Heart right ventricle (tissue), 16 donors: ENCODE measurements around the gene PAPPA. TPM values are rescaled to one million over a fixed set of nuclear protein-coding genes. Genes with fewer than 3 reads are reported as not detected.
A peak's percentile ranks its signal among the peaks of the same experiment; 100 is the strongest.

Source experiments
- ATAC-seq, 8 donors: fragments of 200-7000 bp; cut with Tn5 transposase; one replicate each; pipeline ENCODE4 v1.9.1; 2020; ENCODE audit warnings: mild to moderate bottlenecking in 8 of 8, moderate library complexity in 8 of 8, moderate number of reproducible peaks in 1 of 8
- DNase-seq, 2 donors: peaks; one replicate each; pipeline ENCODE4 v3.0.0-alpha.2; 2020
- H3K27ac ChIP-seq, 10 donors: fragments of 200-600 bp; sonication (generic) in 2 of 10; one replicate each; pipeline versions ENCODE4 v1.5.0 to v1.8.0; 2020 to 2022; ENCODE audit warnings: mild to moderate bottlenecking in 3 of 10
- H3K27me3 ChIP-seq, 7 donors: fragments of 200-600 bp; one replicate each; pipeline ENCODE4 v1.8.0; 2021 to 2022; ENCODE audit warnings: mild to moderate bottlenecking in 2 of 7
- H3K36me3 ChIP-seq, 9 donors: fragments of 200-600 bp; sonication (generic) in 1 of 9; one replicate each; pipeline versions ENCODE4 v1.5.0 to v1.8.0; 2020 to 2022; ENCODE audit warnings: mild to moderate bottlenecking in 2 of 9
- H3K4me1 ChIP-seq, 9 donors: fragments of 200-600 bp; sonication (generic) in 1 of 9; one replicate each; pipeline versions ENCODE4 v1.5.0 to v1.8.0; 2020 to 2022; ENCODE audit warnings: mild to moderate bottlenecking in 4 of 9
- H3K4me3 ChIP-seq, 10 donors: fragments of 200-600 bp; sonication (generic) in 2 of 10; one replicate each; pipeline versions ENCODE4 v1.5.0 to v1.8.0; 2020 to 2022; ENCODE audit warnings: mild to moderate bottlenecking in 7 of 10, moderate library complexity in 2 of 10
- H3K9me3 ChIP-seq, 11 donors: fragments of 200-600 bp in 10 of 11; sonication (generic) in 2 of 11; one replicate each; pipeline versions ENCODE4 v1.5.0 to v1.8.0; 2013 to 2022; ENCODE audit warnings: mild to moderate bottlenecking in 2 of 11, control low read depth in 1 of 11, moderate library complexity in 1 of 11
- WGBS, 2 donors: extraction: QIAGEN DNeasy Blood & Tissue Kit; methylation state at CpG; one replicate each; pipeline ENCODE4 v1.1.7; 2013; ENCODE audit warnings: inconsistent platforms in 1 of 2; 5-methylcytosine and 5-hydroxymethylcytosine counted together
- intact Hi-C, 10 donors: fragments of 100-400 bp; cut with DNase I; formaldehyde crosslinking; loops; one replicate each; pipeline versions ENCODE4 v1.11.1 to v1.14.2; 2022
- polyA plus RNA-seq, 2 donors: library from polyadenylated mRNA; stranded (reverse); fragments of 200-250 nt; gene quantifications; one replicate each; pipeline ENCODE4 v1.2.3, GENCODE V29; 2013
- total RNA-seq, 10 donors: library from RNA; stranded (reverse); fragmentation: NEBNext Ultra II Directional in 3 of 10; extraction: Animal tissue kit (Norgen Biotek cat#: 25700) in 3 of 10; gene quantifications; one replicate each; pipeline versions ENCODE4 v1.2.1 to v1.2.4, GENCODE V29; 2021 to 2023
- TF ChIP-seq, protein P1 (sequence below), 9 donors: fragments of 200-600 bp; sonication (generic) in 2 of 9; IDR thresholded peaks; one replicate each; pipeline versions ENCODE4 v1.5.0 to v1.8.0; 2021 to 2022; ENCODE audit warnings: antibody characterized with exemption in 9 of 9, mild to moderate bottlenecking in 5 of 9, moderate library complexity in 1 of 9
- donor health status: Arrhythmogenic right ventricular cardiomyopathy.
- donor health status: ischemic (EF 13 %, LVEDD 7.1; RV severe dilation, severe dysfunction).
- donor health status: healthy with polysubstance abuse.
- donor health status: DM: no; HTN: yes; CAD: no.
- donor health status: DM: no; HTN: no; CAD: no.
- donor health status: ischemic (EF 25% LVEDD 6.9; RV normal size, moderate dysfunction).
- donor health status: ischemic (EF 25% LVEDD 5.7; RV mildly dilated, moderate dysfunction).
- donor health status: healthy.
- donor health status: DM: yes; HTN: yes; CAD: no.
- donor health status: Ischemic cardiomyopathy.
- donor health status: ischemic (EF 35%, LVEDD 5.7; RV mildly dilated, moderate dysfunction).
- donor health status: nonischemic (EF 11% LVEDD 7.7; RV severe dilation, severe dysfunction).
- donor health status: DM: yes; HTN: yes; CAD: no.
- donor health status: PGD.
- donor health status: ischemic (EF 29% LVEDD 5.4; RV normal size, mild dysfunction).
- donor health status: nonischemic (EF 23%, LVEDD 6.1; RV moderate dilation, normal function).

The PAPPA gene
- total and polyA plus RNA-seq, 12 donors, result 0.15 to 3.4 (median 1.2) TPM

DNA sequence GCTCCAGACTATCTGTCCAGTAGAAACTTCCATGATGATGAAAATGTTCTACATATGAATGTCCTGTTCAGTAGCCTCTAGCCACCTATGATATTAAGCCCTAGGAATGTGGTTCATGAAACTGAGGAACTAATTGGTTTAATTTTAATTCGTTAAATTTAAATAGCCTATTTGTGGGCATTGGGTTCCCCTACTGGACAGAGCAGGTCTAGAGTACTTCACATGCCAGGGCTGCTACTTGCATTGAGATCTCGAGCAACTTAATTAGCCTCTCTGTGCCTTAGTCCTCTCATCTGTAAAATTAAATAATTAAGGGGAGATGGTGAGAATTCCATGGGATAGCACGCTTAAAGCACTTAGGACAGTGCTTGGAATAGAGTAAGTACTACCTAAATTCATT is 160.0 kb downstream of the PAPPA start:
- intact Hi-C loops, result no loop called here
- ATAC-seq (no peak), DNase-seq (no peak)
- H3K27me3 ChIP-seq, result no peaks in the 10 kb centered on the region
- WGBS, 2 donors, result 86 to 91% methylated on average over 3 of the region's 3 CpGs
- H3K4me1 ChIP-seq, result peaks cover 0 to 7% (median 0%) of the 10 kb centered on the region in 9 donors
- no peak overlapping the region for H3K27ac ChIP-seq
- H3K4me3 ChIP-seq, result no peak overlapping the region
- no peaks in the 10 kb centered on the region for H3K9me3 ChIP-seq
- H3K36me3 ChIP-seq, result no peaks in the 10 kb centered on the region
- TF ChIP-seq, protein P1, sequence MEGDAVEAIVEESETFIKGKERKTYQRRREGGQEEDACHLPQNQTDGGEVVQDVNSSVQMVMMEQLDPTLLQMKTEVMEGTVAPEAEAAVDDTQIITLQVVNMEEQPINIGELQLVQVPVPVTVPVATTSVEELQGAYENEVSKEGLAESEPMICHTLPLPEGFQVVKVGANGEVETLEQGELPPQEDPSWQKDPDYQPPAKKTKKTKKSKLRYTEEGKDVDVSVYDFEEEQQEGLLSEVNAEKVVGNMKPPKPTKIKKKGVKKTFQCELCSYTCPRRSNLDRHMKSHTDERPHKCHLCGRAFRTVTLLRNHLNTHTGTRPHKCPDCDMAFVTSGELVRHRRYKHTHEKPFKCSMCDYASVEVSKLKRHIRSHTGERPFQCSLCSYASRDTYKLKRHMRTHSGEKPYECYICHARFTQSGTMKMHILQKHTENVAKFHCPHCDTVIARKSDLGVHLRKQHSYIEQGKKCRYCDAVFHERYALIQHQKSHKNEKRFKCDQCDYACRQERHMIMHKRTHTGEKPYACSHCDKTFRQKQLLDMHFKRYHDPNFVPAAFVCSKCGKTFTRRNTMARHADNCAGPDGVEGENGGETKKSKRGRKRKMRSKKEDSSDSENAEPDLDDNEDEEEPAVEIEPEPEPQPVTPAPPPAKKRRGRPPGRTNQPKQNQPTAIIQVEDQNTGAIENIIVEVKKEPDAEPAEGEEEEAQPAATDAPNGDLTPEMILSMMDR (IDR thresholded peaks at IDR 0.05), result no peak

DNA sequence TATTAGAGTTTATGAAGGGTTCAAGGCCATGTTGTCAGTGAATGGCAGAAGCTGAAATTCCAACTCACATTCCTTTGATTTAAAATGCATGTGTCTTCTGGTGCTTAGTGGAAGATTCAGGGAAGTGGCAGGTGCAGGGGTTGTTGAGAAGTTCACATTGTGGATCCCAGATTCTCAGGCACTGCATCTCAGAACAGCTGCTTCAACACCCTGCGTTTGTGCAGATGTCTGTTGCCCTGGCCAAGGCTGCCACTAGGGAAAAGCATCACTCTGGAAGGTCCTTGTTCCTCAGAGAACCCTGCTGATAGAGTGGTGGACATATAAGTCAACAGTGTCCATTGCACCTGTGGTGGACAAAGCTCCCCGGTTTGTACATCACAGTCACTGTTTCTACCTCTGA is 162.7 kb downstream of the PAPPA start:
- no peak for DNase-seq
- intact Hi-C loops, result no loop called here
- Histone ChIP-seq H3K36me3 (no peaks in the 10 kb centered on the region), H3K9me3 (no peaks in the 10 kb centered on the region), H3K4me1 (peaks cover 0 to 30% (median 19%) of the 10 kb centered on the region in 9 donors), H3K4me3 (no peak overlapping the region), H3K27me3 (no peaks in the 10 kb centered on the region), H3K27ac (no peak overlapping the region)
- 79 to 85% methylated on average over 2 of the region's 2 CpGs for WGBS, 2 donors
- TF ChIP-seq, protein P1 (IDR thresholded peaks at IDR 0.05), result no peak
- no peak for ATAC-seq

- WGBS, 2 donors, result 72 to 88% methylated on average over 2 of the region's 2 CpGs
- no peaks in the 10 kb centered on the region for H3K9me3 ChIP-seq
- H3K27me3 ChIP-seq, result no peaks in the 10 kb centered on the region
- no peak overlapping the region for H3K4me3 ChIP-seq
- H3K27ac ChIP-seq, result peak overlapping the region in 6 of 10 donors; percentile 47 to 64 (median 54)
- TF ChIP-seq, protein P1 (IDR thresholded peaks at IDR 0.05), result no peak
- peaks cover 0 to 35% (median 22%) of the 10 kb centered on the region in 9 donors for H3K4me1 ChIP-seq
- H3K36me3 ChIP-seq, result no peaks in the 10 kb centered on the region
- intact Hi-C loops, result no loop called here
- no peak for ATAC-seq
- no peak for DNase-seq
Measured at GRCh38 chr9:116317503-116317902, 163.9 kb downstream of the PAPPA start.

DNA sequence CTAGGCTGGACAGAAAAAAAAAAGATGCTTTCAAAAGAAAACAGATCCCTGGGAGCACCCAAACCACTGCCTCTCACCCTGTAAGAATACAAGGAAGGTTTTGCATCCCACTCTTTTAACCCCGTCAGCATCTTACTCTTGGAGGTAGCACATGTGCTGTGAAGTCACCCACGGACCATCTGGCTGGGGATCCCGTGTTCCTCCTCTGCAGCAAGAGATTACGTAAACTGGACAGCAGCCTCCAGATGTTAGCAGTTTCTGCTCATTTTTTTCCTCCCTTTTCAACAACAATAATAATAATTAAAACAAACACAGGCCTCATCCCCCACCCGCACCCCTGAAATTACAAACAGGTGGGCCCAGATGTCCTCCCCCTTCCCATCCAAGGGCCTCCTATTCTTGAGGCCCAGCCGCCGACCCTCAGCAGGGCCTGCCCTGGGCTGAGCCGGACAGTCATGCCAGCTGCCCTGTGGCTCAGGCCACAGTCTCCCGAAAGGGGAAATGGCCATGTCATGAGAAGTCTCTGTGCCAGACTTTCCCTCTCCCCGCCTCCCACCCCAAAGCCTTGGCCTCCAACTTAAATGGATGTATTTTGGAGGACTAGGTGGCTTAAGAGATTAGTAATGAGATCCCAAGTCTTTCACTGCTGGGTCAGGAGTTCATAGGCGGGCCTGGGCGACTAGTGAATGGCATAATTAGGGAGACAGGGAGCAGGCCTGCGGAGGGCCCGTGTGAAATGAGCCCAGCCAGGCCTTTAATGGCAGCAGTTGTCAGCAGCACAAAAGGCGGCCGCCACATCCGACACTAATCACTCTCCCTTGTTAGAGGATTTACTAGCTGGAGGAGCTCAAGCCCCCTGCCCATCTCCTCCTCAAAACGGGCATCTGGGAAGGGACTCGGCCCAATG is 165.1 kb downstream of the PAPPA start:
- DNase-seq (peak; percentile 43 to 69), ATAC-seq (peak; percentile 55 to 82 (median 76))
- H3K27ac ChIP-seq, result peak overlapping the region in 8 of 10 donors; percentile 25 to 85 (median 62)
- H3K4me1 ChIP-seq, result peaks cover 2 to 39% (median 24%) of the 10 kb centered on the region in 9 donors
- H3K36me3 ChIP-seq, result no peaks in the 10 kb centered on the region
- 68 to 74% methylated on average over 19 of the region's 19 CpGs for WGBS, 2 donors
- H3K4me3 ChIP-seq, result no peak overlapping the region
- H3K27me3 ChIP-seq, result no peaks in the 10 kb centered on the region
- no peaks in the 10 kb centered on the region for H3K9me3 ChIP-seq
- intact Hi-C loops, result no loop called here
- TF ChIP-seq, protein P1 (IDR thresholded peaks at IDR 0.05), result no peak
